Mesothelial cell of epicardium (in vitro differentiated cells): ENCODE results near the gene THOC7. TPM values are rescaled to one million over a fixed set of nuclear protein-coding genes. Genes with fewer than 3 reads are reported as not detected.

Experiments
- DNase-seq, 2 experiments: peaks; one replicate each; pipeline ENCODE4 v3.0.0; 2021; ENCODE audit warnings: low spot score in 2 of 2; ENCODE audit not compliant: unreplicated experiment in 2 of 2
- H3K27ac Mint-ChIP-seq: 2 replicates; pipeline ENCODE4 v1.8.0; 2021; ENCODE audit warnings: mixed read lengths
- H3K27me3 Mint-ChIP-seq: 2 replicates; pipeline ENCODE4 v1.8.0; 2021; ENCODE audit warnings: low read depth, mixed read lengths
- H3K36me3 Mint-ChIP-seq: 2 replicates; pipeline ENCODE4 v1.8.0; 2021; ENCODE audit warnings: mixed read lengths
- H3K4me1 Mint-ChIP-seq: 2 replicates; pipeline ENCODE4 v1.8.0; 2021; ENCODE audit warnings: mixed read lengths
- H3K4me3 Mint-ChIP-seq: 2 replicates; pipeline ENCODE4 v1.8.0; 2021; ENCODE audit warnings: mild to moderate bottlenecking, moderate library complexity, mixed read lengths
- H3K9me3 Mint-ChIP-seq: 2 replicates; pipeline ENCODE4 v1.8.0; 2021; ENCODE audit warnings: mixed read lengths
- CTCF ChIP-seq: fragments of 200-600 bp; sonication (generic); IDR thresholded peaks from one replicate; pipeline ENCODE4 v1.5.0; 2021; ENCODE audit warnings: antibody characterized with exemption; ENCODE audit not compliant: unreplicated experiment
- total RNA-seq: library from RNA; stranded (reverse); gene quantifications from 3 replicates; pipeline ENCODE4 v1.2.1, GENCODE V29; 2021

Gene THOC7
- total RNA-seq, 1 donor from 2014 or later, result 42.6 TPM

DNA sequence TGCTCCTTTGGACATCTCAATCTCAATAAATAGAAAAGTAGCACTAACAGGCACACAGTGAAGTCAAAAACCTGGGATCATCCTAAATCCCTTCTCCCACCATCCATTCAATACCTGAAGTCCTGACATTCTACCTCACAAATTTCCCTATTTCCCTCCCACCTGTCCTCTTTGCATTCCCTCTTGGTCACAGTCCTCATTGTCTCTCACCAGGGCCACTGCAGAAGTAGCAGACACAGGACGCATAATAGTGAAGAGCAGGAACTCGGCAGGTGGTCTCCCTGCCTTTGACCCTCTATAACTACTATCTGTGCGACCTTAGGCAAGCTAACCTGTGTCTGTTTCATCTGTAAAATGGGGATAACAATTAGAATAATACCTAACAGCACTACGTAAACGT is 2.3 kb downstream of the THOC7 start:
- Mint-ChIP-seq H3K9me3 (no peaks in the 10 kb centered on the region), H3K27me3 (no peaks in the 10 kb centered on the region), H3K4me1 (peaks cover 35% of the 10 kb centered on the region), H3K36me3 (no peaks in the 10 kb centered on the region), H3K4me3 (no peak overlapping the region), H3K27ac (no peak overlapping the region)
- no peak for TF ChIP-seq CTCF
- no peak for DNase-seq

- no peak for TF ChIP-seq CTCF
- Mint-ChIP-seq H3K4me3 (no peak overlapping the region), H3K27me3 (no peaks in the 10 kb centered on the region), H3K27ac (no peak overlapping the region), H3K9me3 (no peaks in the 10 kb centered on the region), H3K4me1 (peaks cover 35% of the 10 kb centered on the region), H3K36me3 (no peaks in the 10 kb centered on the region)
- DNase-seq, result no peak
These were observed 2.8 kb downstream of the THOC7 start for GRCh38 chr3:63860776-63861175.

GRCh38 chr3:63857311-63857710 is 6.3 kb downstream of the THOC7 start:
- Mint-ChIP-seq H3K4me1 (peaks cover 19% of the 10 kb centered on the region), H3K9me3 (no peaks in the 10 kb centered on the region), H3K27ac (no peak overlapping the region), H3K4me3 (no peak overlapping the region), H3K36me3 (peaks cover 3% of the 10 kb centered on the region), H3K27me3 (no peaks in the 10 kb centered on the region)
- no peak for DNase-seq
- no peak for TF ChIP-seq CTCF

DNA sequence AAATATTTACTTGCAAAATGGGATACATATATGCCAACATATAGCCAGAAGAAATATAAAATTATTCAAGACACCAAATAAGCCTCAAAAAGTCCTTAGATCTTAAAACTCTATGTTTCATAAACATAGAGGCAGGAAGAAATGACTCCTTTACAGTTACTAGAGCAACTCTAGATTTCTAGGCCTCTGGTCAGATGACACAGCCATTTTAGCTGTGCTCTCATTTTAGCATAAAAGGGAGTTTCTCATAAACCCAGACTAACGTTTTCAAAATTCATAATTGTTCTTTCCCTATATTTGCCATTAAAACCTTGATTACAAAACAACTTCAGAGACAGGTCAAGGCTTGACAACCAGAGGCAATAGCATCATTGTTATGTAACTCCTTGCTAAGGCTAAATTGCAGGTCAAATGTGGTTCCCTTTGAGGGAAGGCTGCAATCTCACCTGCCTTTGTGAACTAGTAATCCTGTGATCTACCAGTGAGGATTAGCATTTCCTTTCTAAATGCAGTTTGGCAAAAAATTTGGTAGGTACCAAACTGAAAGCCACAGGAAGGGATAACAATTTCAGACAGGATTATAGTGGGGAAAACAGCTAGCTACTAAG is 8.2 kb downstream of the THOC7 start:
- no peak for DNase-seq
- H3K9me3 Mint-ChIP-seq, result no peaks in the 10 kb centered on the region
- no peak overlapping the region for H3K27ac Mint-ChIP-seq
- peaks cover 9% of the 10 kb centered on the region for H3K36me3 Mint-ChIP-seq
- TF ChIP-seq CTCF, result no peak
- peaks cover 16% of the 10 kb centered on the region for H3K4me1 Mint-ChIP-seq
- no peaks in the 10 kb centered on the region for H3K27me3 Mint-ChIP-seq
- H3K4me3 Mint-ChIP-seq, result no peak overlapping the region

DNA sequence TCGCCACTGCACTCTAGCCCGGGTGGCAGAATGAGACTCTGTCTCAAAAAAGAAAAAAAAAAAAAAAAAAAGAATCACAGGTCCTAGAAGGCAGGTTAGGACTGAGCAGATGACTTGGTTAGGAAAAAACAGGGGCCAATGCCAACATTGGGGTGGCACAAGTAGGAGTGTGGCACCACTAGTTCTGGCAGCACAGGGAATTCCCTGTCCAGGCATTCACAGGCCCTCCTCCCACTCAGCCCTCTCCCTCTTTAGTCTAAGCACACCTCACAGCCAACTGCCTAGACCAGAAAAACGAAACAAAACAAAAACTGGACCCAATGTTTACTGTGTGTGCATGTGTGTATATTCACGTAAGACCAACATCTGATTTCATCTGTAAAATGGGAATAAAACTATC is 10.5 kb downstream of the THOC7 start:
- no peaks in the 10 kb centered on the region for H3K9me3 Mint-ChIP-seq
- no peak for TF ChIP-seq CTCF
- peaks cover 5% of the 10 kb centered on the region for H3K4me1 Mint-ChIP-seq
- H3K27me3 Mint-ChIP-seq, result no peaks in the 10 kb centered on the region
- H3K36me3 Mint-ChIP-seq, result peaks cover 9% of the 10 kb centered on the region
- no peak for DNase-seq
- H3K4me3 Mint-ChIP-seq, result no peak overlapping the region
- no peak overlapping the region for H3K27ac Mint-ChIP-seq

DNA sequence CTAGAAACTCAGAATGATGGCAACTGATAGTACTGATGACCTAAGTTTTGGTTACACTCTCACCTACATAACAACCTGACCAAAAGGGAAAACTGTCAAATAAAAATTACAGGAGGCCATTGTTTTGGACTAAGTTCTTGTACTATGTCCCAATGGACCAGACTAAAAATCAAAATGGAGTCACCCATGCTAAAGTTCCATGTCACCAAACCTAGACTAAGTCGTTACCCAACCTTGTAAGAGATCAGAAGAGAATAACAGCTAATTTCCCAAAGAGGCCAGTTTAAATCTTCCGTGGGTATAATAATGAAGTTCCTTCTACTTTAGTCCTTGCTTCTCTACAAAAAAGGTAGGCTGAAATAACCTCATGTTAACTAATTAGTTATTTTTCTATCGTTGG is 12.3 kb downstream of the THOC7 start:
- Mint-ChIP-seq H3K4me3 (no peak overlapping the region), H3K4me1 (peaks cover 15% of the 10 kb centered on the region), H3K27me3 (no peaks in the 10 kb centered on the region), H3K36me3 (peaks cover 9% of the 10 kb centered on the region), H3K9me3 (no peaks in the 10 kb centered on the region), H3K27ac (no peak overlapping the region)
- TF ChIP-seq CTCF, result no peak
- DNase-seq, result no peak
